SU-DHL-6 (cell line): ENCODE results near the gene KCP.

Experiments
- CTCF ChIP-seq: fragments of 200-600 bp; sonication (generic); IDR thresholded peaks from one replicate; pipeline ENCODE4 v1.5.1; 2017; ENCODE audit warnings: antibody characterized with exemption, mild to moderate bottlenecking, low read length, moderate library complexity; ENCODE audit not compliant: insufficient read depth, poor library complexity, severe bottlenecking
- EZH2phosphoT487 ChIP-seq: fragments of 200-600 bp; sonication (generic), shearing (Covaris generic); conservative IDR thresholded peaks from 2 replicates; pipeline ENCODE4 v1.6.1; 2018; ENCODE audit warnings: mild to moderate bottlenecking, antibody characterized with exemption, low read length, moderate library complexity, mixed read lengths

- no peak for TF ChIP-seq CTCF
- no peak for TF ChIP-seq EZH2phosphoT487
Measured at GRCh38 chr7:128923411-128923800, 12.9 kb upstream of the KCP start.
